ENCODE data around the gene STXBP6. TPM values are rescaled to one million over a fixed set of nuclear protein-coding genes. Genes with fewer than 3 reads are reported as not detected.

STXBP6 gene
- total and polyA plus RNA-seq, 10 of the 15 experiments (the other 5 are each of a cell fraction or from before 2014, with no cell fraction given) = 1.2 to 47.3 (median 1.9) TPM

GRCh38 chr14:24789378-24789884 lies 260.5 kb downstream of the STXBP6 start:
- DNase-seq (ENCODE audit: low read depth, low spot score) = no peak
- no peak overlapping the region for H3K4me2 ChIP-seq (ENCODE audit: control insufficient read depth, insufficient read depth)
- H3K27me3 ChIP-seq (replicated peaks in 1 of 2; ENCODE audit: control insufficient read depth in 2 of 2, insufficient read depth in 2 of 2, low read length in 1 of 2) = no peaks in the 10 kb centered on the region
- H3K36me3 ChIP-seq (ENCODE audit: control insufficient read depth in 2 of 2, insufficient read depth in 2 of 2, low read length in 1 of 2) = no peaks in the 10 kb centered on the region
- no peak overlapping the region for H3K9ac ChIP-seq (ENCODE audit: control insufficient read depth, insufficient read depth, low read length)
- 10% methylated on average over 4 of the region's 4 CpGs for WGBS (ENCODE audit: insufficient coverage, insufficient replicate concordance, low lambda C conversion rate, missing lambda C conversion rate)
- no peak overlapping the region for H3K27ac ChIP-seq (ENCODE audit: control insufficient read depth, insufficient read depth)
- H4K20me1 ChIP-seq (ENCODE audit: control insufficient read depth, insufficient read depth) = no peaks in the 10 kb centered on the region
- no peaks in the 10 kb centered on the region for H3K9me3 ChIP-seq (replicated peaks; ENCODE audit: control insufficient read depth, insufficient read depth, low read length)
- in situ Hi-C loops (cut with MboI) (no loop called here), intact Hi-C loops (cut with micrococcal nuclease; ENCODE audit: unreplicated experiment) (no loop called here)
- no TSS peak for BruUV-seq (replicated peaks)
- ChIA-PET RAD21 (ENCODE audit: unreplicated experiment) (interaction anchor here (1.0 to 1.8 kb wide), 3 partner anchors 17 to 77 kb away, joined by 3 to 5 read pairs (median 3); no protein-coding TSS in a partner anchor), POLR2A (interaction anchor here (1.1 kb wide), 1 partner anchor 107 kb away, joined by 5 read pairs; no protein-coding TSS in a partner anchor), SMC1A (ENCODE audit: uncharacterized antibody, unreplicated experiment) (interaction anchor here (1.1 to 5.5 kb wide), 8 partner anchors 8 to 240 kb away, joined by 3 to 28 read pairs (median 6); no protein-coding TSS in a partner anchor), CTCF (interaction anchor here (0.7 to 1.7 kb wide), 7 partner anchors 17 to 342 kb away, joined by 3 to 5 read pairs (median 4); no protein-coding TSS in a partner anchor)
- FAIRE-seq = no peak
- no peak overlapping the region for H2AFZ ChIP-seq (ENCODE audit: control insufficient read depth, low read depth, low read length)
- ATAC-seq = no peak
- H3K79me2 ChIP-seq (ENCODE audit: control insufficient read depth, insufficient read depth, low read length) = no peaks in the 10 kb centered on the region
- no peak overlapping the region for H3K4me3 ChIP-seq
- no peaks in the 10 kb centered on the region for H3K4me1 ChIP-seq (ENCODE audit: control insufficient read depth, insufficient read depth, low read length)
- TF ChIP-seq MYB (IDR thresholded peaks at IDR 0.05; ENCODE audit: borderline replicate concordance, low read depth, low read length) = no peak
- TF ChIP-seq, protein P1, sequence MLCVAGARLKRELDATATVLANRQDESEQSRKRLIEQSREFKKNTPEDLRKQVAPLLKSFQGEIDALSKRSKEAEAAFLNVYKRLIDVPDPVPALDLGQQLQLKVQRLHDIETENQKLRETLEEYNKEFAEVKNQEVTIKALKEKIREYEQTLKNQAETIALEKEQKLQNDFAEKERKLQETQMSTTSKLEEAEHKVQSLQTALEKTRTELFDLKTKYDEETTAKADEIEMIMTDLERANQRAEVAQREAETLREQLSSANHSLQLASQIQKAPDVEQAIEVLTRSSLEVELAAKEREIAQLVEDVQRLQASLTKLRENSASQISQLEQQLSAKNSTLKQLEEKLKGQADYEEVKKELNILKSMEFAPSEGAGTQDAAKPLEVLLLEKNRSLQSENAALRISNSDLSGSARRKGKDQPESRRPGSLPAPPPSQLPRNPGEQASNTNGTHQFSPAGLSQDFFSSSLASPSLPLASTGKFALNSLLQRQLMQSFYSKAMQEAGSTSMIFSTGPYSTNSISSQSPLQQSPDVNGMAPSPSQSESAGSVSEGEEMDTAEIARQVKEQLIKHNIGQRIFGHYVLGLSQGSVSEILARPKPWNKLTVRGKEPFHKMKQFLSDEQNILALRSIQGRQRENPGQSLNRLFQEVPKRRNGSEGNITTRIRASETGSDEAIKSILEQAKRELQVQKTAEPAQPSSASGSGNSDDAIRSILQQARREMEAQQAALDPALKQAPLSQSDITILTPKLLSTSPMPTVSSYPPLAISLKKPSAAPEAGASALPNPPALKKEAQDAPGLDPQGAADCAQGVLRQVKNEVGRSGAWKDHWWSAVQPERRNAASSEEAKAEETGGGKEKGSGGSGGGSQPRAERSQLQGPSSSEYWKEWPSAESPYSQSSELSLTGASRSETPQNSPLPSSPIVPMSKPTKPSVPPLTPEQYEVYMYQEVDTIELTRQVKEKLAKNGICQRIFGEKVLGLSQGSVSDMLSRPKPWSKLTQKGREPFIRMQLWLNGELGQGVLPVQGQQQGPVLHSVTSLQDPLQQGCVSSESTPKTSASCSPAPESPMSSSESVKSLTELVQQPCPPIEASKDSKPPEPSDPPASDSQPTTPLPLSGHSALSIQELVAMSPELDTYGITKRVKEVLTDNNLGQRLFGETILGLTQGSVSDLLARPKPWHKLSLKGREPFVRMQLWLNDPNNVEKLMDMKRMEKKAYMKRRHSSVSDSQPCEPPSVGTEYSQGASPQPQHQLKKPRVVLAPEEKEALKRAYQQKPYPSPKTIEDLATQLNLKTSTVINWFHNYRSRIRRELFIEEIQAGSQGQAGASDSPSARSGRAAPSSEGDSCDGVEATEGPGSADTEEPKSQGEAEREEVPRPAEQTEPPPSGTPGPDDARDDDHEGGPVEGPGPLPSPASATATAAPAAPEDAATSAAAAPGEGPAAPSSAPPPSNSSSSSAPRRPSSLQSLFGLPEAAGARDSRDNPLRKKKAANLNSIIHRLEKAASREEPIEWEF (IDR thresholded peaks at IDR 0.05; ENCODE audit: insufficient replicate concordance, low read depth, low read length) = no peak
- TF ChIP-seq ZNF207 (IDR thresholded peaks at IDR 0.05; ENCODE audit: borderline replicate concordance) = no peak
- TF ChIP-seq JUNB (IDR thresholded peaks at IDR 0.05) = no peak
- TF ChIP-seq PAX8 (IDR thresholded peaks at IDR 0.05) = no peak
- no peak for TF ChIP-seq KAT2A (conservative IDR thresholded peaks at IDR 0.05; ENCODE audit: control insufficient read depth, low read depth, low read length)
- TF ChIP-seq, protein P2, sequence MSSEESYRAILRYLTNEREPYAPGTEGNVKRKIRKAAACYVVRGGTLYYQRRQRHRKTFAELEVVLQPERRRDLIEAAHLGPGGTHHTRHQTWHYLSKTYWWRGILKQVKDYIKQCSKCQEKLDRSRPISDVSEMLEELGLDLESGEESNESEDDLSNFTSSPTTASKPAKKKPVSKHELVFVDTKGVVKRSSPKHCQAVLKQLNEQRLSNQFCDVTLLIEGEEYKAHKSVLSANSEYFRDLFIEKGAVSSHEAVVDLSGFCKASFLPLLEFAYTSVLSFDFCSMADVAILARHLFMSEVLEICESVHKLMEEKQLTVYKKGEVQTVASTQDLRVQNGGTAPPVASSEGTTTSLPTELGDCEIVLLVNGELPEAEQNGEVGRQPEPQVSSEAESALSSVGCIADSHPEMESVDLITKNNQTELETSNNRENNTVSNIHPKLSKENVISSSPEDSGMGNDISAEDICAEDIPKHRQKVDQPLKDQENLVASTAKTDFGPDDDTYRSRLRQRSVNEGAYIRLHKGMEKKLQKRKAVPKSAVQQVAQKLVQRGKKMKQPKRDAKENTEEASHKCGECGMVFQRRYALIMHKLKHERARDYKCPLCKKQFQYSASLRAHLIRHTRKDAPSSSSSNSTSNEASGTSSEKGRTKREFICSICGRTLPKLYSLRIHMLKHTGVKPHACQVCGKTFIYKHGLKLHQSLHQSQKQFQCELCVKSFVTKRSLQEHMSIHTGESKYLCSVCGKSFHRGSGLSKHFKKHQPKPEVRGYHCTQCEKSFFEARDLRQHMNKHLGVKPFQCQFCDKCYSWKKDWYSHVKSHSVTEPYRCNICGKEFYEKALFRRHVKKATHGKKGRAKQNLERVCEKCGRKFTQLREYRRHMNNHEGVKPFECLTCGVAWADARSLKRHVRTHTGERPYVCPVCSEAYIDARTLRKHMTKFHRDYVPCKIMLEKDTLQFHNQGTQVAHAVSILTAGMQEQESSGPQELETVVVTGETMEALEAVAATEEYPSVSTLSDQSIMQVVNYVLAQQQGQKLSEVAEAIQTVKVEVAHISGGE (CRISPR knock-in tag; IDR thresholded peaks at IDR 0.05) = no peak
- TF ChIP-seq MEF2B (IDR thresholded peaks at IDR 0.05; ENCODE audit: partially characterized antibody, poor library complexity, severe bottlenecking) = no peak
- TF ChIP-seq, protein P3, sequence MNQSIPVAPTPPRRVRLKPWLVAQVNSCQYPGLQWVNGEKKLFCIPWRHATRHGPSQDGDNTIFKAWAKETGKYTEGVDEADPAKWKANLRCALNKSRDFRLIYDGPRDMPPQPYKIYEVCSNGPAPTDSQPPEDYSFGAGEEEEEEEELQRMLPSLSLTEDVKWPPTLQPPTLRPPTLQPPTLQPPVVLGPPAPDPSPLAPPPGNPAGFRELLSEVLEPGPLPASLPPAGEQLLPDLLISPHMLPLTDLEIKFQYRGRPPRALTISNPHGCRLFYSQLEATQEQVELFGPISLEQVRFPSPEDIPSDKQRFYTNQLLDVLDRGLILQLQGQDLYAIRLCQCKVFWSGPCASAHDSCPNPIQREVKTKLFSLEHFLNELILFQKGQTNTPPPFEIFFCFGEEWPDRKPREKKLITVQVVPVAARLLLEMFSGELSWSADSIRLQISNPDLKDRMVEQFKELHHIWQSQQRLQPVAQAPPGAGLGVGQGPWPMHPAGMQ (IDR thresholded peaks at IDR 0.05; ENCODE audit: borderline replicate concordance) = no peak
- TF ChIP-seq, protein P4, sequence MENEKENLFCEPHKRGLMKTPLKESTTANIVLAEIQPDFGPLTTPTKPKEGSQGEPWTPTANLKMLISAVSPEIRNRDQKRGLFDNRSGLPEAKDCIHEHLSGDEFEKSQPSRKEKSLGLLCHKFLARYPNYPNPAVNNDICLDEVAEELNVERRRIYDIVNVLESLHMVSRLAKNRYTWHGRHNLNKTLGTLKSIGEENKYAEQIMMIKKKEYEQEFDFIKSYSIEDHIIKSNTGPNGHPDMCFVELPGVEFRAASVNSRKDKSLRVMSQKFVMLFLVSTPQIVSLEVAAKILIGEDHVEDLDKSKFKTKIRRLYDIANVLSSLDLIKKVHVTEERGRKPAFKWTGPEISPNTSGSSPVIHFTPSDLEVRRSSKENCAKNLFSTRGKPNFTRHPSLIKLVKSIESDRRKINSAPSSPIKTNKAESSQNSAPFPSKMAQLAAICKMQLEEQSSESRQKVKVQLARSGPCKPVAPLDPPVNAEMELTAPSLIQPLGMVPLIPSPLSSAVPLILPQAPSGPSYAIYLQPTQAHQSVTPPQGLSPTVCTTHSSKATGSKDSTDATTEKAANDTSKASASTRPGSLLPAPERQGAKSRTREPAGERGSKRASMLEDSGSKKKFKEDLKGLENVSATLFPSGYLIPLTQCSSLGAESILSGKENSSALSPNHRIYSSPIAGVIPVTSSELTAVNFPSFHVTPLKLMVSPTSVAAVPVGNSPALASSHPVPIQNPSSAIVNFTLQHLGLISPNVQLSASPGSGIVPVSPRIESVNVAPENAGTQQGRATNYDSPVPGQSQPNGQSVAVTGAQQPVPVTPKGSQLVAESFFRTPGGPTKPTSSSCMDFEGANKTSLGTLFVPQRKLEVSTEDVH (IDR thresholded peaks at IDR 0.05; ENCODE audit: low read depth, partially characterized antibody) = no peak
